ENCODE results near the gene ZNF785.
"Not testable (repeated sequence)": the region's sequence is repeated elsewhere in the genome, so short reads cannot be mapped to it uniquely, and the experiment has no call there.

DNA sequence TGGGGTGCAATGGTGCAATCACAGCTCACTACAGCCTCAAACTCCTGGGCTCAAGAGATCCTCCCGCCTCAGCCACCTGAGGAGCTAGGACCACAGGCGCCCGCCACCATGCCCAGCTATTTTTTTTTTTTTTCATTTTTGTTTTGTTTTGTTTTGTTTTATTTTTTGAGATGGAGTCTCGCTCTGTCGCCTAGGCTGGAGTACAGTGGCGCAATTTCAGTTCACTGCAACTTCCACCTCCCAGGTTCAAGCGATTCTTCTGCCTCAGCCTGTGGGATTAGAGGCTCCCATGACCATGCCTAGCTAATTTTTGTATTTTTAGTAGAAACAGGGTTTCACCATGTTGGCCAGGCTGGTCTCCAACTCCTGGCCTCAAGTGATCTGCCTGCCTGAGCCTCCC lies 47.0 kb upstream of the ZNF785 start:
- not testable (repeated sequence) for TF ChIP-seq POLR2A (IDR thresholded peaks at IDR 0.05)
- TF ChIP-seq, protein P1, sequence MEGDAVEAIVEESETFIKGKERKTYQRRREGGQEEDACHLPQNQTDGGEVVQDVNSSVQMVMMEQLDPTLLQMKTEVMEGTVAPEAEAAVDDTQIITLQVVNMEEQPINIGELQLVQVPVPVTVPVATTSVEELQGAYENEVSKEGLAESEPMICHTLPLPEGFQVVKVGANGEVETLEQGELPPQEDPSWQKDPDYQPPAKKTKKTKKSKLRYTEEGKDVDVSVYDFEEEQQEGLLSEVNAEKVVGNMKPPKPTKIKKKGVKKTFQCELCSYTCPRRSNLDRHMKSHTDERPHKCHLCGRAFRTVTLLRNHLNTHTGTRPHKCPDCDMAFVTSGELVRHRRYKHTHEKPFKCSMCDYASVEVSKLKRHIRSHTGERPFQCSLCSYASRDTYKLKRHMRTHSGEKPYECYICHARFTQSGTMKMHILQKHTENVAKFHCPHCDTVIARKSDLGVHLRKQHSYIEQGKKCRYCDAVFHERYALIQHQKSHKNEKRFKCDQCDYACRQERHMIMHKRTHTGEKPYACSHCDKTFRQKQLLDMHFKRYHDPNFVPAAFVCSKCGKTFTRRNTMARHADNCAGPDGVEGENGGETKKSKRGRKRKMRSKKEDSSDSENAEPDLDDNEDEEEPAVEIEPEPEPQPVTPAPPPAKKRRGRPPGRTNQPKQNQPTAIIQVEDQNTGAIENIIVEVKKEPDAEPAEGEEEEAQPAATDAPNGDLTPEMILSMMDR (IDR thresholded peaks at IDR 0.05) = not testable (repeated sequence)
